Measurements from ENCODE around the gene PTH2R.
"Not testable (repeated sequence)": the region's sequence is repeated elsewhere in the genome, so short reads cannot be mapped to it uniquely, and the experiment has no call there.

Gene PTH2R

DNA sequence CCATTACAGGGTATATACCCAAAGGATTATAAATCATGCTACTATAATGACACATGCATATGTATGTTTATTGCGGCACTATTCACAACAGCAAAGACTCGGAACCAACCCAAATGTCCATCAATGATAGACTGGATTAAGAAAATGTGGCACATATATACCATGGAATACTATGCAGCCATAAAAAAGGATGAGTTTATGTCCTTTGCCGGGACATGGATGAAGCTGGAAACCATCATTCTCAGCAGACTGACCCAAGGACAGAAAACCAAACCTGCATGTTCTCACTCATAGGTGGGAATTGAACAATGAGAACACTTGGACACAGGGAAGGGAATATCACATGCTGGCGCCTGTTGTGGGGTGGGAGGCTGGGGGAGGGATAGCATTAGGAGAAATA lies 9.8 kb upstream of the PTH2R start:
- not testable (repeated sequence) for DNase-seq

GRCh38 chr2:208399201-208399600 lies 7.4 kb upstream of the PTH2R start:
- DNase-seq: no peak

DNA sequence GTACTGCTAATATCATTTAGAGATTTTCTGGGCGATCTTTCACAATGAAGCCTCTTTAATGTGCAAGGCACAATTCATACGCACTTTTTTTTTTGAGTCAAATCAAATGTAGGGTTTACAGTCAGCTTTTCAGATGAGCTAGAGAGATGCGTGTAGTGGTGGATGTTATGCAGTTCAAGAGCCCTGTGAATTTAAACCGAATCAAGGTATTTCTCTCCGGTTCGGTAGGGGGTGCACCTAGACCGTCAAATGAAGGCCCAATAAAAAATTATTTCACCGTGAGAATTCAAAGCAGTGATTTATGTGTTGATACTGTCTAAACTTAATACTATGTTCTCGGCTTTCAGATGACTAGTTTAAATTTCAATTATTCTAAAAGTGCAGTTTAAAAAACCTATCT lies 1.1 kb downstream of the PTH2R start:
- peak; percentile 92 for DNase-seq

DNA sequence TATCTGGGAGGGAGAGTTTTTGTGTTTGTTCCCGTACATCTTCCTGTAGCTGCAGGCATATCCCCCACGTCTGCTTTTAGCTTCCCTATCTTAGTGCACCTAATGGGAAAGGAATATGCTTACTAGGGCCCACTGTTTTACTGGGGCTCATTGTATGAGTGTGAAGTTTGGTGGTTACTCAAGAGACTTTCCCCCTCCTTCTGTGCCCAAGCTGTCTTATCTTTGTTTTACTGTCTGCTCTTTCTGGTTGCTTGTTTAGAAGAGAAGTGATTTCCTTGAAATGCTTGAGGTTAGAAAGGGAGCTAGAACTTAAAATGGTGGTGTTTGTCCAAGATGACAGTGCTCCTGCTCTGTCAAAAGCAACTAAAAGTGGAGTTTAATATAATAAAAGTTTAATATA lies 7.3 kb downstream of the PTH2R start:
- no peak for DNase-seq

GRCh38 chr2:208415255-208415654 lies 8.7 kb downstream of the PTH2R start:
- no peak for DNase-seq

- DNase-seq: no peak
Observed at GRCh38 chr2:208415897-208416296, 9.3 kb downstream of the PTH2R start.

GRCh38 chr2:208426412-208427045 lies 19.9 kb downstream of the PTH2R start:
- no peak for DNase-seq

DNA sequence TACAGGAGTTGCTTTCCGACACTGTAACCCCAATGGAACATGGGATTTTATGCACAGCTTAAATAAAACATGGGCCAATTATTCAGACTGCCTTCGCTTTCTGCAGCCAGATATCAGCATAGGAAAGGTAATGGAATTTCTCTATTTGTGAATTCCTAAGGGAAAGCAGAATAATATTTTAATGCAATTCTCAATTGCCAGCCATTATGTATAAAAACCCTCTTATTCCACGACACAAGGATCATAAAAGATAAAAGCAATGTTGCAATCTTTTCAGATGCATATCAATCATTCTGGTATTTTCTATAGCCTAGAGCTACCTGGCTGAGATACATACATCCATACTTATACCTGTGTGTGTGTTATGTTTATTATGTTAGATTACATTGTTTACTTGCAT lies 31.2 kb downstream of the PTH2R start:
- no peak for DNase-seq

DNA sequence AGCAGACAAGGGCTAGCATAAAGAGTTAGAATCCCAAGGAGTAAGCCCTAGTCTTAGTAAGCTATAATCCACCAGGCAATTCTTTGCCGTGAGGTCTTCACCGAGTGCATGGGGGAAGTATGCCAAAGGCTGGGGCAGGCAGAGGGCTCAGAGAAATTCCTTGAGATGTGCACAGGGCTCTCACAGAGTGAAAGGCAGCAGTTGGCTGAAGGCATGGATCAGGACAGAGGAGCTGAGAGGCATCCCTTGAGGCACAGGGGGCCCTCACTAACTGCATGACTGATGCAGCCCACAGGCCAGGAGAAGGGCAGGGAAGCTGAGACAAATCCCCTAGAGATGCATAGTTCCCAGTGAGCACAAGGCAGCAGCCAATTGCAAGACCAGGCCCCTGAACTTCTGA lies 34.1 kb downstream of the PTH2R start:
- DNase-seq: no peak

DNA sequence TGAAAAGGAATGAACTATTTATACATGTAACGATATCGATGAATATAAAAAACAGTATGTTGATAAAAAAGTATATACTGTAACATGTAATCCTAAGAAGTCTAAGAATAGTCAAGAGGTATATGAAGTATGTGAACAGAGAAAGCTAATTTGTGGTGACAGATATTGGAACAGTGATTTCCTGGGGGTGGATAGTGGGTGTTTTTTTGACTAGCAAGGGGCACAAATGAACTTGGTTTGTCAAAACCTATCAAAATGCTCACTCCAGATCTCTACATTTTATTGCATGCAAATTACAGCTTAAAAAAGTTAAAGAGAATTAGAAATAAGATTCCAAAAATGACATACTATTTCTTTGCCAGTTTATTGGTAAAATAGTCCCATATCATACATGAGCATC lies 35.4 kb downstream of the PTH2R start:
- no peak for DNase-seq

- DNase-seq: not testable (repeated sequence)
Observed at GRCh38 chr2:208447447-208447846, 40.9 kb downstream of the PTH2R start.

GRCh38 chr2:208451061-208451460 lies 44.5 kb downstream of the PTH2R start:
- no peak for DNase-seq

DNA sequence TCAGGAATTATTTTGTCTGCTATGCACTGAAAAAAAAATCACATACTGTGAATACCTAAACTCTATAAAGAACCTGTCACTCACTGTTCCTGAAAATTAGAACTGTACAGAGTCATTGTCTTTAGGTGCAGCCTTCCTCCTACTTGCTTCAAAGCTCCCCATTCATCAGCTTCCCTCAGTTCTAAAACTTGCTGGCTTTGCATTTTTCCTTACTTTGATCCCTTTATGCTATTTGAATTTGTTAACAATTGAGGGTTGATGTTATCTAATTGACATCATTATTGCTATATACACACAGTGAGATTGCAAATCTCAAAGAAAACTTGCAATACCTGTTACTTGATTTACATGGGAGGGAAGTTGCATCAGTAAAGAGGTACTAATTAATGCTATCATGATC lies 48.3 kb downstream of the PTH2R start:
- no peak for DNase-seq

GRCh38 chr2:208463721-208464120 lies 57.1 kb downstream of the PTH2R start:
- DNase-seq: no peak

- no peak for DNase-seq
Observed at GRCh38 chr2:208464205-208464604, 57.6 kb downstream of the PTH2R start.

- DNase-seq: peak; percentile 86
Observed at GRCh38 chr2:208466151-208466919, 59.7 kb downstream of the PTH2R start.

DNA sequence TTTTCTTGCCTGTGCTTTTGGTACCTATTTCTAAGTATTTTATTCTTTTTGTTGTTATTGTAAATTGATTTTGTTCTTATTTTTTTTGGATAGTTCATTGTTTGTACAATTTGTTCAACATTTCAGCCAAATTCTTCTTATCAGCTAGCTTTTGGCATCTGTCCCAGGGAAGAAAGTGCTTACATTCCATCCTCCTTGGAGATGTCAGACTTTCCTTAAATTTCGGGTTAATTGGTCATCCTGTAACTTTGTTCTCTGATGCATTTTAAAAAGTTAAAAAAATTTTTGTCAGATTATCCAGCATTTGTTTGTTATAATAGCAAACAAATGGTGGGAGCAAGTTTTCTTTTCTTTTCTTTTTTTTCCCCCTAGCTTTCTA lies 60.3 kb downstream of the PTH2R start:
- DNase-seq: no peak

DNA sequence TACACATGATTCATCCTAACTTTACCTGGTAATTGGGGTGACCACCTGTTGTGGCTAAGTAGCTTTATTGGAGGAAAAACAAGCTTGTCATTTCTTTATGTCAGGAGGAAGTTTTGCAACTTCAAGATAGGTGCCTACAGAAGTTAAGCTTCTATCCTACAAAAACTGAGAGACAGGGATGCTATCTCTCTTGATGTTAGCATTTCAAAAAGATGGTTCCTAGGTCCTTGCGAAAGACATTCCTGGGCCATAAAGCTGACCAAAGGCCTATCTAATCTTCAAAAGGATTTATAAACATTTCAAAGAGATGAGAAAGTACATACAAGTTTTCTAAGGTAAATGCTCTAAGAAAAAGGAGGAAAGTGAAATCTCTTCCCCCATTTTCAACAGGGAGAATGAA lies 61.0 kb downstream of the PTH2R start:
- no peak for DNase-seq

DNA sequence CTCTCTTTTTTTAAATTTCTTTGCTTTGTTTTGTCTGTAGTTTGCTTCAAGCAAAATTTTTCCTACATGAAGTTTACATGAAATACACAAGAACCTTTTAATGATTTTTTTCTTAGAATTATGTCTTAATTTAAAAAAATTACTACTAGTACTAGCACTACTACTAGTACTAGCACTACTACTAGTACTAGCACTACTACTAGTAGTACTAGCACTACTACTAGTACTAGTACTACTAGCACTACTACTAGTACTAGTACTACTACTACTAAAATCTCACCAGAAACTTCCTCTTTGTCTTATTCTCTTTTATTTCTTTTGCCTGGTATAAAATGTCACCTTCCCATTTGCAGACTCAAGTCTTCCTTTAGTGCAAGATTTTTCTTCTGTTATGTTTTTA lies 71.1 kb downstream of the PTH2R start:
- no peak for DNase-seq

DNA sequence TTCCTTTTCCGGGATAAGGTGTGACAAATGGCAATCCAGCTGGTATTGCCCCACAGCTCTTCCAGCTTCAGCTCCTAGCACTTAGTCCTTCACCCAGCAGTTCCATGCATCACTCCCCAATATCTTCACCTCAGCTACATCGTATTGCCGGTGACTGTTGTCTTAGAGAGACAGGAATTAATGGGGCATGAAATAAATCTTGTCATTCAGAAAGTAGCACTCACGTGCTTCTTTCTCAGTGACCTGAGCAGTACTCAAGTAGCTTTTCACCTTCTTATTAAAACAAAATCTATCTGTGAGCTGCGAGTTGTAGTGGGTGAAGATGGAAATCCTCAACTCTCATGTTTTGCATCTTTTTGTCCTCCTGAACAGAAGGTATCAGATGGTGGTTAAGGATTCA lies 72.8 kb downstream of the PTH2R start:
- DNase-seq: no peak

GRCh38 chr2:208481945-208482344 lies 75.4 kb downstream of the PTH2R start:
- not testable (repeated sequence) for DNase-seq

GRCh38 chr2:208482453-208483015 lies 75.9 kb downstream of the PTH2R start:
- not testable (repeated sequence) for DNase-seq

GRCh38 chr2:208485390-208485789 lies 78.8 kb downstream of the PTH2R start:
- no peak for DNase-seq

All from NCI-H748 treated with DMSO at 0.1 percent for 48 hours (cell line).